ENCODE results near the gene SWT1. TPM values are rescaled to one million over a fixed set of nuclear protein-coding genes. Genes with fewer than 3 reads are reported as not detected.

SWT1 gene
- total and polyA plus RNA-seq, 9 of the 15 experiments (the other 6 are each of a cell fraction or from before 2014, with no cell fraction given): 1.5 to 3.4 (median 2.3) TPM

DNA sequence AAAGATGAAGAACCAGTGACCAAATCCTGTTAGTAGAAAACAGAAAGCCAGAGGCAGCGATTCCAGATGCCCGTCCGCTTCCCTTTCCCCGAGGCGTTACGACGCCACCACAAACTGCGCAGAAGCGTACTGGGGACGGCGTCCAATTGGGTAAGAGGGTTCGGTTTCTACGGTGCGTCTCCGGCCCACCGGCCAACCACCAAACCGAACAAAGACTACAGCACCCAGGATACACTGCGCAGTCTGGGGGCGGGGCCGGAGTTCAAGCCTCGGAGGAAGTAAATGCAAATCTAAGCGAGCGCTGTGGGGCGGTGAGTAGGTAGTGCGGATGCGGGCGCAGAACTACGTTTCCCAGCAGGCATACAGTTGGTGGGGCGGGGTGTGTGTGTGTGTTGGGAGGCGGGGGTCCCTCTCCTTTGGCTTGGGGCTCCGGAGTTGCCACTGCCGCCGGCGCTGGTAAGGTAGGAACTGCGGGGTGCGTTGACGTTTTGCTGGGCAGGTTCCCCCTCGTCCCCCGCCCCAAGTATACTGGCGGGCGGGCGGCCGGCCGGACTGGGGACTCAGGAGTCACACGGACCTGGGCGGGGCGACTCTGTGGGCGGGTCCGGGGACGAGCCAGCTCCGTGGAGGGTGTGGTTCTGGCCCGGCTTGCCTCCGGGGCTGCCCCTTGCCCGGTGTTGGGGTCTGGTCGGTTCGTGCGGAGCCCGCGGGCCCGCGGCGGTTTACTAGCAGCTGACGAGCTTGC lies at the start of gene SWT1, which contains the start of gene TRMT1L (continued):
- TF ChIP-seq ZNF347 (CRISPR knock-in tag; IDR thresholded peaks at IDR 0.05; ENCODE audit: low read depth) (no peak), NR0B1 (IDR thresholded peaks at IDR 0.05; ENCODE audit: partially characterized antibody) (no peak), ZNF408 (CRISPR knock-in tag; IDR thresholded peaks at IDR 0.05; ENCODE audit: low read depth) (no peak), GABPA (tag; conservative IDR thresholded peaks at IDR 0.05; ENCODE audit: low read depth) (peak; percentile 96), NELFE (IDR thresholded peaks at IDR 0.05; ENCODE audit: insufficient read depth, insufficient read length) (no peak), ZNF232 (CRISPR knock-in tag; IDR thresholded peaks at IDR 0.05) (no peak), SREBF2 (CRISPR knock-in tag; IDR thresholded peaks at IDR 0.05) (no peak), NBN (IDR thresholded peaks at IDR 0.05; ENCODE audit: low read depth) (no peak), ZNF282 (CRISPR knock-in tag; IDR thresholded peaks at IDR 0.05) (no peak), ZNF830 (CRISPR knock-in tag; IDR thresholded peaks at IDR 0.05) (no peak), NONO (IDR thresholded peaks at IDR 0.05; ENCODE audit: low read depth in 2 of 2, low read length in 1 of 2) (no peak)
- TF ChIP-seq, protein P1, sequence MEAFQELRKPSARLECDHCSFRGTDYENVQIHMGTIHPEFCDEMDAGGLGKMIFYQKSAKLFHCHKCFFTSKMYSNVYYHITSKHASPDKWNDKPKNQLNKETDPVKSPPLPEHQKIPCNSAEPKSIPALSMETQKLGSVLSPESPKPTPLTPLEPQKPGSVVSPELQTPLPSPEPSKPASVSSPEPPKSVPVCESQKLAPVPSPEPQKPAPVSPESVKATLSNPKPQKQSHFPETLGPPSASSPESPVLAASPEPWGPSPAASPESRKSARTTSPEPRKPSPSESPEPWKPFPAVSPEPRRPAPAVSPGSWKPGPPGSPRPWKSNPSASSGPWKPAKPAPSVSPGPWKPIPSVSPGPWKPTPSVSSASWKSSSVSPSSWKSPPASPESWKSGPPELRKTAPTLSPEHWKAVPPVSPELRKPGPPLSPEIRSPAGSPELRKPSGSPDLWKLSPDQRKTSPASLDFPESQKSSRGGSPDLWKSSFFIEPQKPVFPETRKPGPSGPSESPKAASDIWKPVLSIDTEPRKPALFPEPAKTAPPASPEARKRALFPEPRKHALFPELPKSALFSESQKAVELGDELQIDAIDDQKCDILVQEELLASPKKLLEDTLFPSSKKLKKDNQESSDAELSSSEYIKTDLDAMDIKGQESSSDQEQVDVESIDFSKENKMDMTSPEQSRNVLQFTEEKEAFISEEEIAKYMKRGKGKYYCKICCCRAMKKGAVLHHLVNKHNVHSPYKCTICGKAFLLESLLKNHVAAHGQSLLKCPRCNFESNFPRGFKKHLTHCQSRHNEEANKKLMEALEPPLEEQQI (IDR thresholded peaks at IDR 0.05): no peak
- TF ChIP-seq, protein P2, sequence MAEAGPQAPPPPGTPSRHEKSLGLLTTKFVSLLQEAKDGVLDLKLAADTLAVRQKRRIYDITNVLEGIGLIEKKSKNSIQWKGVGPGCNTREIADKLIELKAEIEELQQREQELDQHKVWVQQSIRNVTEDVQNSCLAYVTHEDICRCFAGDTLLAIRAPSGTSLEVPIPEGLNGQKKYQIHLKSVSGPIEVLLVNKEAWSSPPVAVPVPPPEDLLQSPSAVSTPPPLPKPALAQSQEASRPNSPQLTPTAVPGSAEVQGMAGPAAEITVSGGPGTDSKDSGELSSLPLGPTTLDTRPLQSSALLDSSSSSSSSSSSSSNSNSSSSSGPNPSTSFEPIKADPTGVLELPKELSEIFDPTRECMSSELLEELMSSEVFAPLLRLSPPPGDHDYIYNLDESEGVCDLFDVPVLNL (CRISPR knock-in tag; IDR thresholded peaks at IDR 0.05; ENCODE audit: low read depth): no peak
- TF ChIP-seq, protein P3, sequence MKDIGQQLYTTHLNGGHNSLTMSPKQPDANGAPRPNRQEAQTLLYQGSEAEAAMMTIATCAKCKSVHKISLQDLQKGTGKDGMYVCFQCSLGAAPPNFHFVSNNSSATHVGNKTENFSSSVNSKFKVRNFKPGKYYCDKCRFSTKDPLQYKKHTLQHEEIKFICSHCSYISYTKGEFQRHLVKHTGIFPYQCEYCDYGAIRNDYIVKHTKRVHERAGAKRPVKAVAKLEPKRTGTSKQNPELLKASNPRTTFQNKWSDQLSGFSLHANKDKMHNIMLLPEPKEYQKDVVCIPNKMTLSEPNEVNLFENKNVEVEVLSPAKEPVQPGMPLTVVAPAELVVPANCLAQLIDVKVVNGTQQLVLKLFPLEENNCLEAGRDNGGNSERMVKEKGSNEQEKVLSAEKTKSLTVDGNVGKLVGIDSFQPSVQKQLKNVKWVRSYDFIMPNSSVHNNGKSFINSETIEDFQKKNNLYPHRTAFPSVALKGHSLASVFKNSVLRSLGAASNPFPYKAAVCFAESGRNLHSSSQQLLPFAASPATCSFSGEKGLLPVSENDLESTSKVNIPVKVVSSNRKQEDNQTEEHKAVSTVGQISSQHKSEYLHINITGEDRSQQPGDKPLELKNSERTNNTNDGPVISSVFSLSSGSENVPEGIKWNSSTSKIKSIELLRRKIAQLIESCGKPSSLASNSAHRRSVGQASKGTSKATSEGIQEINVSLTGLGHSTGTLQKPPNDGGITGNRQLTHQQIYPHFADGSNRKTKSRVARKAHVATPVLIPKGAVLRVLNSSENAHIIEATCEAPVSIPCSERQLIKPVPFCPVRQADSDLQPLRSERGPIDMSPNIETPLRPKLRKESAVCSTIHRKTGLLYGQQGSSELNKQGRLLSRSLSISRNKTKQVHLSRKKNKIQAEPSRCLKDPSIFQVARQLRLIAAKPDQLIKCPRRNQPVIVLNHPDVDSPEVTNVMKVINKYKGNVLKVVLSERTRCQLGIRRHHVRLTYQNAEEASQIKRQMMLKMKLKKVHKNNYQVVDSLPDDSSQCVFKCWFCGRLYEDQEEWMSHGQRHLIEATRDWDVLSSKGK (CRISPR knock-in tag; IDR thresholded peaks at IDR 0.05): no peak
- TF ChIP-seq, protein P4, sequence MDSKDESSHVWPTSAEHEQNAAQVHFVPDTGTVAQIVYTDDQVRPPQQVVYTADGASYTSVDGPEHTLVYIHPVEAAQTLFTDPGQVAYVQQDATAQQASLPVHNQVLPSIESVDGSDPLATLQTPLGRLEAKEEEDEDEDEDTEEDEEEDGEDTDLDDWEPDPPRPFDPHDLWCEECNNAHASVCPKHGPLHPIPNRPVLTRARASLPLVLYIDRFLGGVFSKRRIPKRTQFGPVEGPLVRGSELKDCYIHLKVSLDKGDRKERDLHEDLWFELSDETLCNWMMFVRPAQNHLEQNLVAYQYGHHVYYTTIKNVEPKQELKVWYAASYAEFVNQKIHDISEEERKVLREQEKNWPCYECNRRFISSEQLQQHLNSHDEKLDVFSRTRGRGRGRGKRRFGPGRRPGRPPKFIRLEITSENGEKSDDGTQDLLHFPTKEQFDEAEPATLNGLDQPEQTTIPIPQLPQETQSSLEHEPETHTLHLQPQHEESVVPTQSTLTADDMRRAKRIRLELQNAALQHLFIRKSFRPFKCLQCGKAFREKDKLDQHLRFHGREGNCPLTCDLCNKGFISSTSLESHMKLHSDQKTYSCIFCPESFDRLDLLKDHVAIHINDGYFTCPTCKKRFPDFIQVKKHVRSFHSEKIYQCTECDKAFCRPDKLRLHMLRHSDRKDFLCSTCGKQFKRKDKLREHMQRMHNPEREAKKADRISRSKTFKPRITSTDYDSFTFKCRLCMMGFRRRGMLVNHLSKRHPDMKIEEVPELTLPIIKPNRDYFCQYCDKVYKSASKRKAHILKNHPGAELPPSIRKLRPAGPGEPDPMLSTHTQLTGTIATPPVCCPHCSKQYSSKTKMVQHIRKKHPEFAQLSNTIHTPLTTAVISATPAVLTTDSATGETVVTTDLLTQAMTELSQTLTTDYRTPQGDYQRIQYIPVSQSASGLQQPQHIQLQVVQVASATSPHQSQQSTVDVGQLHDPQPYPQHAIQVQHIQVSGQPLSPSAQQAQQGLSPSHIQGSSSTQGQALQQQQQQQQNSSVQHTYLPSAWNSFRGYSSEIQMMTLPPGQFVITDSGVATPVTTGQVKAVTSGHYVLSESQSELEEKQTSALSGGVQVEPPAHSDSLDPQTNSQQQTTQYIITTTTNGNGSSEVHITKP (IDR thresholded peaks at IDR 0.05; ENCODE audit: partially characterized antibody): peak; percentile 75
